ENCODE data around the gene CAMK2B. TPM values are rescaled to one million over a fixed set of nuclear protein-coding genes. Genes with fewer than 3 reads are reported as not detected.

The CAMK2B gene
- total RNA-seq, 1 donor from 2014 or later, result not detected

DNA sequence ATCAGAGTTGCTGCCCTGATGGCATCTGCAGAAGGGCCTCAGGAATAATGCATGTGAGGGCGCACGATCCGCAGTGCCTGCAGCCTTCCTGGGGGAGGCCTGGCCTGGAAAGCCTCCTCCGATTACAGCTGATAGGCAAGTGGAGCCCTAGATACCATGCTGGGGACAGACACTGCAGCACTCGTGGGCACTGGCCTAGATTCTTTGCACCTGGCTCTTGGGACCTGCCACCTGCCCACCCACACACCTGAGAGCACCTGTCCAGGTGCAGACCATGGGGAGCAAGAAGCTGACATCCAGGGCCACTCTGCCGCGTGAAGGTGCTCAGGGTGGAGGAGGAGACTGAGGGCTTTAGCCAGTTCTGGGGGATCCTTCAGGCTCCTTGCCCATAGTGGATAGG is 109.9 kb downstream of the CAMK2B start:
- FAIRE-seq, result no peak
- H3K36me3 ChIP-seq (ENCODE audit: control insufficient read depth, insufficient read depth, low read length), result peaks cover 10% of the 10 kb centered on the region
- H3K4me3 ChIP-seq (ENCODE audit: low read depth, low read length), result no peak overlapping the region
- DNase-seq (ENCODE audit: low read depth), result no peak
- TF ChIP-seq, protein P1, sequence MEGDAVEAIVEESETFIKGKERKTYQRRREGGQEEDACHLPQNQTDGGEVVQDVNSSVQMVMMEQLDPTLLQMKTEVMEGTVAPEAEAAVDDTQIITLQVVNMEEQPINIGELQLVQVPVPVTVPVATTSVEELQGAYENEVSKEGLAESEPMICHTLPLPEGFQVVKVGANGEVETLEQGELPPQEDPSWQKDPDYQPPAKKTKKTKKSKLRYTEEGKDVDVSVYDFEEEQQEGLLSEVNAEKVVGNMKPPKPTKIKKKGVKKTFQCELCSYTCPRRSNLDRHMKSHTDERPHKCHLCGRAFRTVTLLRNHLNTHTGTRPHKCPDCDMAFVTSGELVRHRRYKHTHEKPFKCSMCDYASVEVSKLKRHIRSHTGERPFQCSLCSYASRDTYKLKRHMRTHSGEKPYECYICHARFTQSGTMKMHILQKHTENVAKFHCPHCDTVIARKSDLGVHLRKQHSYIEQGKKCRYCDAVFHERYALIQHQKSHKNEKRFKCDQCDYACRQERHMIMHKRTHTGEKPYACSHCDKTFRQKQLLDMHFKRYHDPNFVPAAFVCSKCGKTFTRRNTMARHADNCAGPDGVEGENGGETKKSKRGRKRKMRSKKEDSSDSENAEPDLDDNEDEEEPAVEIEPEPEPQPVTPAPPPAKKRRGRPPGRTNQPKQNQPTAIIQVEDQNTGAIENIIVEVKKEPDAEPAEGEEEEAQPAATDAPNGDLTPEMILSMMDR (IDR thresholded peaks at IDR 0.05; ENCODE audit: insufficient read depth, low read length, severe bottlenecking), result no peak
- H3K27me3 ChIP-seq (ENCODE audit: control insufficient read depth, insufficient read depth, low read length), result peaks cover 2% of the 10 kb centered on the region

DNA sequence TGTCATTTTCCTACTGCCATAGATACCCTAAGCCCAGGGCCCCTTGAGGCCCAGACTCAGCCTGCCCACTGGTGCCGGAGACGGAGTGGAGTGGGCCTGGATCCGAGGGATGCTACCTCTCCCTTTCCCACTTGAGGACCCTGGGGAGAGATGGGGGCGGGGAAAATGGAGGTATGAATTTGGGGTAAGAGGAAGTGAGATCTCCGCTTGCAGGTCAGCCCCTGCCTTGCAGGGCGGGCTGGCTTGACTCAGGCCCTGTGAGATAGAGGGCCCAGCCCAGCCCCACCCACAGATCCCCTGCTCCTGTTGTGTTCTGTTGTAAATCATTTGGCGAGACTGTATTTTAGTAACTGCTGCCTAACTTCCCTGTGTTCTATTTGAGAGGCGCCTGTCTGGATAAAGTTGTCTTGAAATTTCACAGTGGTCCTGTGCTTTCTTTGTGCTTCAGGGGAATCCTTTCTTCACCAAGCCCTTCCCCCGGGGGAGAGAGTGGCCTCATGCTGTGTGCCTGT is 111.5 kb downstream of the CAMK2B start:
- peaks cover 2% of the 10 kb centered on the region for H3K27me3 ChIP-seq (ENCODE audit: control insufficient read depth, insufficient read depth, low read length)

DNA sequence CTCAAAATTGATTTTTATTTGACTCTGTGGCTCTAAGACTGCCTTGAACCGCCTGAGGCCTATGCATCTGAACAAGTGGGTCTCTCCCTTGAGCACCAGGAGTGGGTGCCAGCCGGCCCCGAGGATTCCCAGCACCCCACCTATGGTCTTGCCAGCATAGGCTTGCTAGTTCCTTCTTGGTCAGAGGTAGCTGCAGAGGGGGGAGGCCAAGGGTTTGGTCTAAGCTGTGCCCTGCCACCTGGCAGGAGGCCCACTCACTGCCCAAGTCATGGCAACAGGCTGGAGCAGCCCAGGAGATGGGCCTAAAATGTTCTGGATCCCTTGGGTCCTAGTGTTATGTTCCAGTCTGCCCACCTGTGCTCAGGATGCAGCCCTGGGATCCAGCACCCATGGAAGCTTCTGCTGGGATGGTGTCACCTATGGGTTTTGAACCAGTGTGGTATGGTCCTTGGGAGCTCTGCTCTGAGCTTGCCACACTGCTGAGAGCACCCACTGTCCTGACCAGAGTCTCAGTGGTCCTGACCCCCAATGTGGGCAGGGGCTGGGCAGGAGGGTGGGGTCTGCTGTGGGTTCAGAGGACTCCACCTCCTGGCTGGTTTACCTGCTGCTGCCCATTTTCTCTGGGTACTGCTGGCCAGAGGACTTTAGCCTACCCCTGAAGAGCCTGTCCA is 112.1 kb downstream of the CAMK2B start:
- DNase-seq (ENCODE audit: low read depth), result no peak
- TF ChIP-seq, protein P1 (IDR thresholded peaks at IDR 0.05; ENCODE audit: insufficient read depth, low read length, severe bottlenecking), result no peak
- peaks cover 2% of the 10 kb centered on the region for H3K27me3 ChIP-seq (ENCODE audit: control insufficient read depth, insufficient read depth, low read length)
- no peak overlapping the region for H3K4me3 ChIP-seq (ENCODE audit: low read depth, low read length)
- peaks cover 21% of the 10 kb centered on the region for H3K36me3 ChIP-seq (ENCODE audit: control insufficient read depth, insufficient read depth, low read length)
- no peak for FAIRE-seq

More for the DNA sequence above, 111.5 kb downstream of the CAMK2B start:
- FAIRE-seq (no peak), DNase-seq (ENCODE audit: low read depth) (no peak)
- peaks cover 17% of the 10 kb centered on the region for H3K36me3 ChIP-seq (ENCODE audit: control insufficient read depth, insufficient read depth, low read length)
- H3K4me3 ChIP-seq (ENCODE audit: low read depth, low read length), result no peak overlapping the region
- TF ChIP-seq, protein P1 (IDR thresholded peaks at IDR 0.05; ENCODE audit: insufficient read depth, low read length, severe bottlenecking), result no peak

DNA sequence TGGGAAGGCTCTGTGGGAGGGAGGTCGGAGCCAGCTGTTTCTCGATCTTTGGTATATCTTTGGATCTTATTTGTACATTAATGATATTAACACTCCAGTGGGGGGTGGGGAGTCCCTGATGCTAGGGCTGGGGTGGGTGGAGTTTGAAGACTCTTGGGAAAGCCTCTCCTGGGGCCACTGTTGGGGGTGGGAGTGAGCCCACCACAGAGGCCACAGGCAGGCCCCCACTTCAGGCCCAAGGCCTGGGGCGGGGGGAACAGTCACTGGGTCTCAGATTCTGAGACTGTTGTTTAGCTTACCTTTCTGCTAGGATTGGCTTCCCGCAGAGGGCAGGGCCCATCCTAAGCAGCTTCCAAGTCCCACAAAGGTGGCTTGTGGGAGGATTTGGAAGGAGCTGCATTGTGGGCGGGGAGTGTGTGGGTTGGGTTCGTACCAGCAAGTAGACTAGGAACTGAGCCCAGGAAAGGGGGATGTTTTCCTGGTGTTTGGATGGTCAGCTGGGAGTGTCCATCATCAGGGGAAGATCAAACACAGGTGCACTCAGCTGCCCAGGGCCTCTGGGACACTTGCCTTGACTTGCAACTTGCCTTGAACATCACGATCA is 112.7 kb downstream of the CAMK2B start:
- Histone ChIP-seq H3K27me3 (ENCODE audit: control insufficient read depth, insufficient read depth, low read length) (peaks cover 2% of the 10 kb centered on the region), H3K36me3 (ENCODE audit: control insufficient read depth, insufficient read depth, low read length) (peaks cover 22% of the 10 kb centered on the region), H3K4me3 (ENCODE audit: low read depth, low read length) (no peak overlapping the region)
- FAIRE-seq (no peak), DNase-seq (ENCODE audit: low read depth) (no peak)
- TF ChIP-seq, protein P1 (IDR thresholded peaks at IDR 0.05; ENCODE audit: insufficient read depth, low read length, severe bottlenecking), result no peak

DNA sequence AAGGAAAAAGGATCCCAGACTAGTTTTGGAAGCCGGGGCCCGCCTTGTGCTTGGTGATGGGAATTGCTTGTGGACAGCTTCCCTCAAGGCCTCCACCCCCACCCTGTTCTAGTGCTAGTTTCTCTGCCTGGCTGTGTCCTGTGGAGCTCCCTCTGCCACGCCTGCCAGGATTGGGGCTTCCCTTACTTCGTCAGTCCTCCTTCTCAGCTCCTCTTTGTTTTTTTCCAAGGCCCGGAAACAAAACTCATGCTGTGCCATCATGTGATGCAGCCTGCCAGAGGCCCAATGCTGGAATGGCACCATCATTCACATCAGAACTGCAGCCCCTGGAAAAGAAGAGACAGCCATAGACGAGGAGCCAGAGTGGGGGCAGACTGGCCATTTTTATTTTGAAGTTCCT is 113.4 kb downstream of the CAMK2B start:
- FAIRE-seq, result no peak
- Histone ChIP-seq H3K4me3 (ENCODE audit: low read depth, low read length) (no peak overlapping the region), H3K27me3 (ENCODE audit: control insufficient read depth, insufficient read depth, low read length) (no peaks in the 10 kb centered on the region), H3K36me3 (ENCODE audit: control insufficient read depth, insufficient read depth, low read length) (peaks cover 27% of the 10 kb centered on the region)
- TF ChIP-seq, protein P1 (IDR thresholded peaks at IDR 0.05; ENCODE audit: insufficient read depth, low read length, severe bottlenecking), result no peak
- no peak for DNase-seq (ENCODE audit: low read depth)
